Ascending aorta (tissue), 2 donors: ENCODE measurements around the gene L3MBTL3. TPM values are rescaled to one million over a fixed set of nuclear protein-coding genes. Genes with fewer than 3 reads are reported as not detected.

Experiments
- DNase-seq, 2 donors: peaks; one replicate each; pipeline ENCODE4 v3.0.0-alpha.2; 2019; ENCODE audit warnings: low spot score in 2 of 2
- H3K27ac ChIP-seq, 2 donors: fragments of 200-600 bp; sonication (generic); one replicate each; pipeline ENCODE4 v1.5.1; 2016 to 2017; ENCODE audit warnings: mild to moderate bottlenecking in 1 of 2
- H3K27me3 ChIP-seq: fragments of 200-600 bp; sonication (generic); one replicate; pipeline ENCODE4 v1.5.1; 2017
- H3K36me3 ChIP-seq, 2 donors: fragments of 200-600 bp; sonication (generic); one replicate each; pipeline ENCODE4 v1.5.1; 2016
- H3K4me1 ChIP-seq, 2 donors: fragments of 200-600 bp; sonication (generic); one replicate each; pipeline ENCODE4 v1.5.1; 2016 to 2017; ENCODE audit warnings: mild to moderate bottlenecking in 1 of 2
- H3K4me3 ChIP-seq, 2 donors: fragments of 200-600 bp; sonication (generic); one replicate each; pipeline ENCODE4 v1.5.1; 2016 to 2017; ENCODE audit warnings: mild to moderate bottlenecking in 1 of 2
- H3K9me3 ChIP-seq, 2 donors: fragments of 200-600 bp; sonication (generic); one replicate each; pipeline ENCODE4 v1.5.1; 2016
- intact Hi-C: fragments of 100-400 bp; cut with DNase I; formaldehyde crosslinking; loops from one replicate; pipeline ENCODE4 v1.15.1; 2023
- total RNA-seq: library from RNA; depleted of rRNA; stranded (reverse); fragments of >200 nt; gene quantifications from one replicate; pipeline ENCODE4 v1.1.0, GENCODE V29; 2016
- TF ChIP-seq, protein P1 (sequence below), 3 experiments: fragments of 200-600 bp in 2 of 3; fragments of 450-650 bp in 1 of 3; sonication (generic) in 2 of 3; IDR thresholded peaks; one replicate each; pipeline ENCODE4 v1.5.1; 2016 to 2019; ENCODE audit warnings: antibody characterized with exemption in 3 of 3, mild to moderate bottlenecking in 1 of 3, moderate library complexity in 1 of 3

The L3MBTL3 gene
- total RNA-seq, 1 donor from 2014 or later = 2.0 TPM

DNA sequence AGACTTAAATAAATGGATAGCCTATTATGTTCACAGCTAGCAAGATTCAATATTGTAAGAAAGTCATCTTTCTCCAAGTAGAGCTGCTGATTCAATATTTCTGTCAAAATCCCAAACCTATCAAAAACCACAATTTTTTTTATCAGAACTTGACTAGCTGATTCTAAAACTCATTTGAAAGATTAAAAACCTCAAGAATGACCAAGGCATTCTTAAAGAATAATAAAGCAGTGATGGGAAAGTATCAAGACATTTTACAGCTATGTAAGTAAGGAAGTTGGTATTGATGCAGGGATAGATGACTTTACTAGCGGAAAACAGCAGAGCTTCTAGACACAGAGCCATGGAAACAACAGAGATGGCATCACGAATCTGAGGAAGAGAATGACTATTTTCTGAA, 139.7 kb downstream of the L3MBTL3 start:
- Histone ChIP-seq H3K27ac (no peak overlapping the region), H3K9me3 (no peaks in the 10 kb centered on the region), H3K4me3 (no peak overlapping the region), H3K4me1 (no peaks in the 10 kb centered on the region), H3K27me3 (no peaks in the 10 kb centered on the region), H3K36me3 (no peaks in the 10 kb centered on the region)
- TF ChIP-seq, protein P1, sequence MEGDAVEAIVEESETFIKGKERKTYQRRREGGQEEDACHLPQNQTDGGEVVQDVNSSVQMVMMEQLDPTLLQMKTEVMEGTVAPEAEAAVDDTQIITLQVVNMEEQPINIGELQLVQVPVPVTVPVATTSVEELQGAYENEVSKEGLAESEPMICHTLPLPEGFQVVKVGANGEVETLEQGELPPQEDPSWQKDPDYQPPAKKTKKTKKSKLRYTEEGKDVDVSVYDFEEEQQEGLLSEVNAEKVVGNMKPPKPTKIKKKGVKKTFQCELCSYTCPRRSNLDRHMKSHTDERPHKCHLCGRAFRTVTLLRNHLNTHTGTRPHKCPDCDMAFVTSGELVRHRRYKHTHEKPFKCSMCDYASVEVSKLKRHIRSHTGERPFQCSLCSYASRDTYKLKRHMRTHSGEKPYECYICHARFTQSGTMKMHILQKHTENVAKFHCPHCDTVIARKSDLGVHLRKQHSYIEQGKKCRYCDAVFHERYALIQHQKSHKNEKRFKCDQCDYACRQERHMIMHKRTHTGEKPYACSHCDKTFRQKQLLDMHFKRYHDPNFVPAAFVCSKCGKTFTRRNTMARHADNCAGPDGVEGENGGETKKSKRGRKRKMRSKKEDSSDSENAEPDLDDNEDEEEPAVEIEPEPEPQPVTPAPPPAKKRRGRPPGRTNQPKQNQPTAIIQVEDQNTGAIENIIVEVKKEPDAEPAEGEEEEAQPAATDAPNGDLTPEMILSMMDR (IDR thresholded peaks at IDR 0.05) = no peak
- intact Hi-C loops = no loop called here
- no peak for DNase-seq

DNA sequence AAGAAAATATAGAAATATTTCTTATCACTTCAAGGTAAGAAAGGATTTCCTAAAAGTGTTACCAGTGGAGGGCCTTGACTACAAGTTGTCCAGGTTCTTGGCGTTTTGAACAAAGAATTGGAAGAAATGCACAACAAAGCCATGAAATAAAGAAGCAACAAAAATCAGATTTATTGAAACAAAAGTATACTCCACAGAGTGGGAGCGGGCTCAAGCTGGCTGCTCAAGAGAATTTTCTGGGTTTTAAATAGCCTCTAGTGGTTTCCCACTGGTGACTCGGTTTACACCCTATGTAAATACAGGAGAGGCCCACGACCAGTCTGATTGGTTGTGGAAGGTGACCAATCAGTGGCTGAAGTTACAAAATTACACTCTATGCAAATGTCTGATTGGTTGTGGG, 140.2 kb downstream of the L3MBTL3 start:
- no peaks in the 10 kb centered on the region for H3K27me3 ChIP-seq
- H3K4me1 ChIP-seq = no peaks in the 10 kb centered on the region
- DNase-seq = no peak
- H3K36me3 ChIP-seq = no peaks in the 10 kb centered on the region
- no peak overlapping the region for H3K4me3 ChIP-seq
- TF ChIP-seq, protein P1 (IDR thresholded peaks at IDR 0.05) = no peak
- intact Hi-C loops = no loop called here
- no peaks in the 10 kb centered on the region for H3K9me3 ChIP-seq
- no peak overlapping the region for H3K27ac ChIP-seq

DNA sequence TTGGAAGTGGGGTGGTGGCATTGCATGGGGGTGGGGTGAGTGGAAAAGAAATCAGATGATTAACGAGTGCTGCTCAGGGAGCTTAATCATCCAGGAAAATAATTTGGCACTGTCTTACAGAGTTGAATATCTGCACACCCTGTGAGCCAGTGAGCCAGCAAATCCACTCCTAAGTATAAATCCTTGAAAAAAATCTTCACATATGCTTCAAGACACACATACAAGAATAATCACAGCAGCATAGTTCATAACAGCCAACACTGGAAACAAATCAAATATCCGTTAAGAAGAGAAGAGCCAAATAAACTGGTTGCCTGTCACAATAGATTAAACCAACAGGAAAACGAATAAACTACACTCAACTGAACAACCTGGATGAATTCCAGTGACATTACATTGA, 141.6 kb downstream of the L3MBTL3 start:
- Histone ChIP-seq H3K9me3 (no peaks in the 10 kb centered on the region), H3K4me1 (no peaks in the 10 kb centered on the region), H3K27me3 (no peaks in the 10 kb centered on the region), H3K27ac (no peak overlapping the region), H3K4me3 (no peak overlapping the region), H3K36me3 (no peaks in the 10 kb centered on the region)
- DNase-seq = no peak
- intact Hi-C loops = no loop called here
- TF ChIP-seq, protein P1 (IDR thresholded peaks at IDR 0.05) = no peak

DNA sequence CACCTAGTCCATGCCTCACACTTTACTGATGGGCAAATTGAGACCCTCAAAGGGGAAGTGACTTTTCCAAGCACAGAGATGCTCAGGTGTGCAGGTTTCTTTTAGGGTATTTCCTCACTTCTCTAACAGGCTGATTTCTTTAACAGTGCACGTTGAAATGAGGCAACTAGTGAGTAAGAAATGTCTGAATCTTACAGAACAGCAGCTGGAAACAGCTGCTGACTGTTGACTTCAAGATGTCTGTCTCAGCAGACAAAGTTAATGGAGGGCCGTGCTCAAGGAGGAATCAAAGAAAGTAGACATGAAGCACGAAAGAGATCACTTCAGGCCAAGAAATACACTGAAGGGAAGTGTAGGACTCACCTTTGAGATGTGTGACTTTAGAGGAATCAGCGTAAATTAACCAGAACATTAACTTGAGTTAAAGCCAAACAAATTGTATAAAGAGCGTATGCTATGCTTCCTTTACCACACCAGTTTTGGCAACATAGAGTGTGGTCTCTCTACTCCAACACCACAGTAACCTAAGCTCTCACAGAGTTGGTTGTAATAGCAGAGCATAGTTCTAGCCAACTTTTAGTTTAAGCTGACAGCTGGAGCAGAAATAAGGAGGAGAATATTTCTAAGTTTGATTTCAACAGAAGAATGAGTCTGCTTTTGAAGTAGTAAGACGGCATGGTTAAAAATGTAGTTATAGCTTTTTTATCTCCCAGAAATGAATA, 143.5 kb downstream of the L3MBTL3 start:
- Histone ChIP-seq H3K27ac (no peak overlapping the region), H3K4me3 (no peak overlapping the region), H3K36me3 (no peaks in the 10 kb centered on the region), H3K4me1 (no peaks in the 10 kb centered on the region), H3K9me3 (no peaks in the 10 kb centered on the region), H3K27me3 (no peaks in the 10 kb centered on the region)
- TF ChIP-seq, protein P1 (IDR thresholded peaks at IDR 0.05) = no peak
- intact Hi-C loops = no loop called here
- DNase-seq = no peak

DNA sequence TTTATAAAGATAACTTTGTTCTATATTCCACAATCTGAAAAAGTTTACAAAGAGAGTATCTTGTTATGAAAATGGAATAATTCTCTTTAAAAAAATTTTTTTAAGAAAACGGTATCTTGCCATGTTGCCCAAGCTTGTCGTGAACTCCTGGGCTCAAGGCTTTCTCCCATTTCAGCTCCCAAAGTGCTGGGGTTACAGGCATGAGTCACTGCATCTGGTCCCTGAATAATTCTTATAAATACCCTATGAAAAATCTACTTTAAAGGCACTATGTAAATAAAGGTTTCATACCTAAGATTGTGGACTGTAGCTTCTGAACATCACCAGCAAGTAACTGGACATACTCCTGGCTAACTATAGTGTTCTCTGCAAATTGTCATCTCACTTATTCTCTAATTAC, 144.0 kb downstream of the L3MBTL3 start:
- no peaks in the 10 kb centered on the region for H3K4me1 ChIP-seq
- intact Hi-C loops = no loop called here
- no peak overlapping the region for H3K4me3 ChIP-seq
- no peaks in the 10 kb centered on the region for H3K27me3 ChIP-seq
- no peaks in the 10 kb centered on the region for H3K36me3 ChIP-seq
- H3K9me3 ChIP-seq = no peaks in the 10 kb centered on the region
- H3K27ac ChIP-seq = no peak overlapping the region
- TF ChIP-seq, protein P1 (IDR thresholded peaks at IDR 0.05) = no peak
- no peak for DNase-seq

DNA sequence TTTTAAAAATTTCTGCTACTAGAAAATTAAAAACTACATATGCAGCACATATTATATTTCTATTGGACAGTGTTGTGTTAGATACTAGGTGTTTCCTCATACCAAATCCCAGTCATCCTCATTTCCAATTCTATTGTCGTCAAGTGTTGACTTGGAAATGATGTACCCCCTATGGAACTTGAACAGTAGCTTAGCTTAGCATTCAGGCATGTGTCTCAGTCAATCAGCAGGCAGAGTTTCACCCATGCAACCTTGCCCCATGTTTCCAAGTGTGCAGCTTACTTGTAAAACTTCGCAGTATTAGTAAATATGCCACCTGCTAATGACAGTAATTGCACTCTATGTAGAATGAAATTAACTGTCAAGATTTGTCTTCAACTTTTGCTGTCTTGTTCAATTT, 144.9 kb downstream of the L3MBTL3 start:
- H3K27me3 ChIP-seq = no peaks in the 10 kb centered on the region
- TF ChIP-seq, protein P1 (IDR thresholded peaks at IDR 0.05) = no peak
- intact Hi-C loops = no loop called here
- no peak overlapping the region for H3K4me3 ChIP-seq
- DNase-seq = no peak
- H3K4me1 ChIP-seq = no peaks in the 10 kb centered on the region
- H3K27ac ChIP-seq = no peak overlapping the region
- no peaks in the 10 kb centered on the region for H3K9me3 ChIP-seq
- H3K36me3 ChIP-seq = no peaks in the 10 kb centered on the region
